IPS-20b (cell line): ENCODE measurements around the gene CLIC5.

Source experiments
- H3K27ac ChIP-seq: one replicate; pipeline ENCODE4 v1.5.1; 2013; ENCODE audit warnings: low read length
- H3K27me3 ChIP-seq: 2 replicates; pipeline ENCODE4 v1.6.1; 2013; ENCODE audit warnings: mild to moderate bottlenecking, low read length, inconsistent platforms; ENCODE audit not compliant: insufficient read depth
- H3K36me3 ChIP-seq: 2 replicates; pipeline ENCODE4 v1.6.1; 2013; ENCODE audit warnings: low read depth, mild to moderate bottlenecking, inconsistent platforms, low read length, moderate library complexity; ENCODE audit not compliant: insufficient read depth
- H3K4me1 ChIP-seq: 2 replicates; pipeline ENCODE4 v1.6.1; 2013; ENCODE audit warnings: mild to moderate bottlenecking, control low read depth, inconsistent platforms, low read length, moderate library complexity; ENCODE audit not compliant: insufficient read depth
- H3K4me3 ChIP-seq: 2 replicates; pipeline ENCODE4 v1.5.1; 2013; ENCODE audit warnings: mild to moderate bottlenecking, low read length, inconsistent platforms
- H3K9ac ChIP-seq: 2 replicates; pipeline ENCODE4 v1.6.1; 2013; ENCODE audit warnings: low read depth, mild to moderate bottlenecking, inconsistent platforms, low read length, moderate library complexity
- H3K9me3 ChIP-seq: 2 replicates; pipeline ENCODE4 v1.6.1; 2013; ENCODE audit warnings: mild to moderate bottlenecking, low read depth, low read length, inconsistent platforms; ENCODE audit not compliant: insufficient read depth

Gene CLIC5

DNA sequence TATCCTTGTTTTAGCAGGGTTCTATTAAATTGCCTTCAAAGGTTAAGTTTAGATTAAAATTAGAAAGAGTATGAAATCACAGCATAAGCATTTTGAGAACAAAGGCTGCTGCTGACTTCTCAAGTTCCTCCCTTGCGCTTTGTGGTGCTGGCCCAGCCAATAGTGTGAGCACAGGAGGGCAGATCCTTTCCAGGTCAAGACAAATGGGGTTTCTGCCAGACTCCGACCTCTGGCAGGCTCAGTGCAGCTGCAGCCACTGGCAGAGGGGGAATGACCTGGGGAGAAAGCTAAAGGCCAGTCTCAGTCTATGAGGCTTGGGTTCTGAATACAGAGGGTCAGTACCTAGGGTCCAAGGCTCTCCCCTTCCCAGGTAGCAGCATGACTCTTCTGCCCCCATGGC lies 27.0 kb downstream of the CLIC5 start:
- H3K27ac ChIP-seq, result no peak overlapping the region
- no peak overlapping the region for H3K4me3 ChIP-seq
- H3K36me3 ChIP-seq, result no peaks in the 10 kb centered on the region
- H3K27me3 ChIP-seq, result no peaks in the 10 kb centered on the region
- H3K4me1 ChIP-seq, result no peaks in the 10 kb centered on the region
- no peaks in the 10 kb centered on the region for H3K9me3 ChIP-seq
- H3K9ac ChIP-seq, result no peak overlapping the region

GRCh38 chr6:45987856-45988255 lies 27.8 kb downstream of the CLIC5 start:
- H3K36me3 ChIP-seq, result no peaks in the 10 kb centered on the region
- H3K4me3 ChIP-seq, result no peak overlapping the region
- H3K4me1 ChIP-seq, result no peaks in the 10 kb centered on the region
- no peak overlapping the region for H3K27ac ChIP-seq
- H3K9me3 ChIP-seq, result no peaks in the 10 kb centered on the region
- no peaks in the 10 kb centered on the region for H3K27me3 ChIP-seq
- no peak overlapping the region for H3K9ac ChIP-seq

- no peaks in the 10 kb centered on the region for H3K9me3 ChIP-seq
- H3K36me3 ChIP-seq, result no peaks in the 10 kb centered on the region
- H3K4me1 ChIP-seq, result no peaks in the 10 kb centered on the region
- no peak overlapping the region for H3K27ac ChIP-seq
- H3K27me3 ChIP-seq, result no peaks in the 10 kb centered on the region
- no peak overlapping the region for H3K4me3 ChIP-seq
- no peak overlapping the region for H3K9ac ChIP-seq
Observed at GRCh38 chr6:45986746-45987274, 28.9 kb downstream of the CLIC5 start.

GRCh38 chr6:45984788-45985425 lies 30.8 kb downstream of the CLIC5 start:
- Histone ChIP-seq H3K9me3 (no peaks in the 10 kb centered on the region), H3K4me3 (no peak overlapping the region), H3K4me1 (no peaks in the 10 kb centered on the region), H3K27me3 (no peaks in the 10 kb centered on the region), H3K36me3 (no peaks in the 10 kb centered on the region), H3K27ac (no peak overlapping the region), H3K9ac (no peak overlapping the region)

DNA sequence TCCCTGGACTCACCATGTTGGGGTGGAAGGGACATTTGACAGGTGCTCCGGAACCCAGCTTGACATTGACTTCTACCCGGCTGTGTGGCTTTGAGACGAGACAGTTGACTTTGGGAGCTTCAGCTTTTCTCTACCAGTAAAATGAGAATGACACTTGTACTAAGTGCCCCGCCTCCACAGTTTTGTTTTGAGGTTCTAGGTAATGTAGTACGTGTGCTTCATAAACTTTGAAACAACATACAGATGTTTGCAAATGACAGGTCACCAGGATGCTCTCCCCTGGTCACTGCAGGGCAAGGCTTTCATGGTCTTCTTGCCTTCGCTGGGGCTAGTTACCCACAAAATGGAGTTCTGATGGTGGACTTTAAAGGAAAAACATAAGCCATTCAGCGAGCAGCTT lies 31.3 kb downstream of the CLIC5 start:
- Histone ChIP-seq H3K9me3 (no peaks in the 10 kb centered on the region), H3K4me1 (no peaks in the 10 kb centered on the region), H3K27me3 (no peaks in the 10 kb centered on the region), H3K27ac (no peak overlapping the region), H3K36me3 (no peaks in the 10 kb centered on the region), H3K4me3 (no peak overlapping the region), H3K9ac (no peak overlapping the region)

- no peak overlapping the region for H3K27ac ChIP-seq
- no peak overlapping the region for H3K4me3 ChIP-seq
- H3K4me1 ChIP-seq, result no peaks in the 10 kb centered on the region
- H3K9me3 ChIP-seq, result no peaks in the 10 kb centered on the region
- H3K27me3 ChIP-seq, result no peaks in the 10 kb centered on the region
- H3K36me3 ChIP-seq, result no peaks in the 10 kb centered on the region
- H3K9ac ChIP-seq, result no peak overlapping the region
Observed at GRCh38 chr6:45983062-45983461, 32.6 kb downstream of the CLIC5 start.

DNA sequence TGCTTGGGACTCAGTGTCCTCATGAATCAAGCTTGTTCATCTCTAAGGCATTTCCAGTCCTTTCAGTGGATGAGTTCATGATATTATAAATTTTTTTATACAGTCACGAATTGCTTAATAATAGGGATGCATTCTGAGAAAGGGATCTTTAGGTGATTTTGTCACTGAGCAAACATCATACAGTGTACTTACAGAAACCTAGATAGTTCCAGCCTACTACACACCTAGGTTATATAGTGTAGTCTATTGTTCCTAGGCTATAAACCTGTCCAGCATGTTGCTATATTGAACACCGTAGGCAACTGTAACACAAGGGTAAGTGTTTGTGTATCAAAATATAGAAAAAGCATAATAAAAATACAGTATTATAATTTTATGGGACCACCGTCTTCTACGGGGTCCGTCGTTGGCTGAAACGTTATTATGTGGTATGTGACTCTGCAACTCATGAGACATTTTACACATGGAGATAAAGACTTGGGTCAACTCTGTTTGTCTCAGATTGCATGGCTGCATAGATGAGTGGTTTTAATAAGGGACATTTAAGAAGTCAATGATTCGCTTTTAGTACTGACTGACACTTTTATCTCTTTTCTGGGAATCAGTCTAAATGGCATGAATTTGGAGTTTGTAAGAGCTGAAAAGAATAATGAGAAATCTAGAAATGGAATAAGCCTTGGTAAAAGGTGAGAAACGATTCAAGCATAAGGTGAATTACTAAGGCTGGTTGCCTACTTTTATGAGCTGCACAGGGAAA lies 33.2 kb downstream of the CLIC5 start:
- H3K9ac ChIP-seq, result no peak overlapping the region
- no peaks in the 10 kb centered on the region for H3K9me3 ChIP-seq
- no peaks in the 10 kb centered on the region for H3K4me1 ChIP-seq
- H3K27ac ChIP-seq, result no peak overlapping the region
- no peaks in the 10 kb centered on the region for H3K27me3 ChIP-seq
- no peak overlapping the region for H3K4me3 ChIP-seq
- no peaks in the 10 kb centered on the region for H3K36me3 ChIP-seq

DNA sequence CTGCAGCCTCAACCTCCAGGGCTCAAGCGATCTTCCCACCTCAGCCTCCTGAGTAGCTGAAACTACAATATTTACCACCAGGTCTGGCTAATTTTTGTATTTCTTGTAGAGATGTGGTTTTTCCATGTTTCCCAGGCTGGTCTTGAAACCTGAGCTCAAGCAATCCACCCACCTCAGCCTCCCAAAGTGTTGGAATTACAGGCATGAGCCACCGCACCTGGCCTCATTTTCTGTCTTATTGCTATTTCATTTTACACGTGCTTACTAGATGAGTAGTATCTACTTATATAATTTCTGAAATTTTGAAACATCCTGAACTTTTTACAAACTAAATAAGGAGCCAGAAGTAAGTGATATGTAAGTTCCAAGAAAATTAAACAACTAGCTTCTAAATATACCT lies 34.6 kb downstream of the CLIC5 start:
- Histone ChIP-seq H3K4me1 (no peaks in the 10 kb centered on the region), H3K4me3 (no peak overlapping the region), H3K36me3 (no peaks in the 10 kb centered on the region), H3K27me3 (no peaks in the 10 kb centered on the region), H3K9ac (no peak overlapping the region), H3K27ac (no peak overlapping the region), H3K9me3 (no peaks in the 10 kb centered on the region)

GRCh38 chr6:45979311-45979710 lies 36.3 kb downstream of the CLIC5 start:
- H3K36me3 ChIP-seq, result no peaks in the 10 kb centered on the region
- no peaks in the 10 kb centered on the region for H3K9me3 ChIP-seq
- no peaks in the 10 kb centered on the region for H3K27me3 ChIP-seq
- H3K9ac ChIP-seq, result no peak overlapping the region
- no peak overlapping the region for H3K27ac ChIP-seq
- H3K4me3 ChIP-seq, result no peak overlapping the region
- no peaks in the 10 kb centered on the region for H3K4me1 ChIP-seq

DNA sequence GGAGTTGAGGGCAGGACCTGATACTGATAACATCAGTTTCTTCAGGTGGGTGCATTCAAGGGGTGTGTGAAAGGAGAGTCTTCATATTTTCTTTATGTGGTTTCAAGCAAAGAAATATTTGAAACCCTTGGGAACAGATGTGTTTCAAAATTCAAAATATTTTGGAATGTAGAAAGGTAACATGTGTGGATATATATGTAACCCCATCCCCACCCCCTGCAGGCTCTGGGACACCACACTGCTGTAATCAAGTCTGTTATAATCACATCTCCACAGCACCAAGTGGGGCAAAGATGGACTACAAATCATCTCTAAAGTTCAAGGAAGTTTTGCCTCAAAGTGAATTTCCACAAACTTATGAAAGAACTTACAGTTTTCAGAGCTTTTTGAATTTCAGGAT lies 41.1 kb downstream of the CLIC5 start:
- H3K4me1 ChIP-seq, result no peaks in the 10 kb centered on the region; the same call in 1 of the 2 replicates
- no peak overlapping the region for H3K4me3 ChIP-seq
- H3K27me3 ChIP-seq, result no peaks in the 10 kb centered on the region
- H3K9ac ChIP-seq, result no peak overlapping the region
- H3K27ac ChIP-seq, result no peak overlapping the region
- H3K36me3 ChIP-seq, result no peaks in the 10 kb centered on the region
- no peaks in the 10 kb centered on the region for H3K9me3 ChIP-seq

GRCh38 chr6:45972795-45973503 lies 42.7 kb downstream of the CLIC5 start:
- Histone ChIP-seq H3K4me3 (no peak overlapping the region), H3K9me3 (no peaks in the 10 kb centered on the region), H3K27ac (no peak overlapping the region), H3K27me3 (peaks cover 5% of the 10 kb centered on the region; the same call in 1 of the 2 replicates), H3K36me3 (no peaks in the 10 kb centered on the region), H3K9ac (no peak overlapping the region), H3K4me1 (no peaks in the 10 kb centered on the region; the same call in 1 of the 2 replicates)
